GM12874 (cell line): ENCODE data around the gene LPGAT1.

Experiments used
- TF ChIP-seq, protein P1 (sequence below): IDR thresholded peaks from 2 replicates; pipeline ENCODE4 v1.5.1; 2011; ENCODE audit warnings: low read depth, mild to moderate bottlenecking, control low read depth, low read length, moderate library complexity; ENCODE audit not compliant: insufficient read depth

The LPGAT1 gene

DNA sequence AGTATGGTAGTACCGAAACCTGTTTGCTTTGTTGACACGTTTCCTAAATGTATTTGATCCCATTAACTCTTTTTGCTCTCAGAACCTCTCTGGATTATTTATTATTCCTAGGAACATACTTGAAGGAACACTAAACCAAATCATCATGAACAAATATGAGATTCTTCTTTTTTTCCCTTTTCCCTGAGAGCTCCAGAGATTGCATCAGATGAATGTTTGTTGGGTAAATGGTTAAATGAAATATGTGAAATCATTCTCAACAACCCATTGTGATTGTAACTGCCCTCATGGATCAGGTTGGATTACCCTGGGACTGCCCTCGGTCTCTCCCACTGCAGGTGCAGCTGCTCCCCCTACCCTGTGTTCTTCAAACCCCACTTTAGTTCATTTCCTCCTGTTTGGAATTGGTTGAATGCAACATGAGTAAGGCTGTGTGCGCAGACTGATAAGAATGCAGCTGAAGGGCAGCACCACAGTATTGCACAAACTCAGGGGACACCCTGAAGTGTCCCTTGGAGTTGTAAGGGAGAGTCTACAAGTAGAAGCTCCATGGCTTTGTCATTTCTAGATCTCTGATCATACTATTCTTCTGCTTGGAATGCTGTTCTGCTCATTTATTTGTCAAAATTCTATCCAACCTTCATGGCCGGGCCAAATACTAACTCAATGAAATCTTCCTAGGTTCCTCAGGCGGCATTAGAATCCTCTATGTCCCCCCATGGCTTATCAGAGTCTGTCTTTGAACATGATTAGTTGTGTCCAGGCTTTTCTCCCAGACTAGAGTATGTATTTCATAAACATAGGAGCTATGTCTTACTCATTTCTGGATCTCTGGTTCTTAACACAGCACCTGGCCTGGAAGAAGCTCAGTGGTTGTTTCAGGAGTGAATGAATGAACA, 108.0 kb downstream of the LPGAT1 start:
- TF ChIP-seq, protein P1, sequence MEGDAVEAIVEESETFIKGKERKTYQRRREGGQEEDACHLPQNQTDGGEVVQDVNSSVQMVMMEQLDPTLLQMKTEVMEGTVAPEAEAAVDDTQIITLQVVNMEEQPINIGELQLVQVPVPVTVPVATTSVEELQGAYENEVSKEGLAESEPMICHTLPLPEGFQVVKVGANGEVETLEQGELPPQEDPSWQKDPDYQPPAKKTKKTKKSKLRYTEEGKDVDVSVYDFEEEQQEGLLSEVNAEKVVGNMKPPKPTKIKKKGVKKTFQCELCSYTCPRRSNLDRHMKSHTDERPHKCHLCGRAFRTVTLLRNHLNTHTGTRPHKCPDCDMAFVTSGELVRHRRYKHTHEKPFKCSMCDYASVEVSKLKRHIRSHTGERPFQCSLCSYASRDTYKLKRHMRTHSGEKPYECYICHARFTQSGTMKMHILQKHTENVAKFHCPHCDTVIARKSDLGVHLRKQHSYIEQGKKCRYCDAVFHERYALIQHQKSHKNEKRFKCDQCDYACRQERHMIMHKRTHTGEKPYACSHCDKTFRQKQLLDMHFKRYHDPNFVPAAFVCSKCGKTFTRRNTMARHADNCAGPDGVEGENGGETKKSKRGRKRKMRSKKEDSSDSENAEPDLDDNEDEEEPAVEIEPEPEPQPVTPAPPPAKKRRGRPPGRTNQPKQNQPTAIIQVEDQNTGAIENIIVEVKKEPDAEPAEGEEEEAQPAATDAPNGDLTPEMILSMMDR: no peak

DNA sequence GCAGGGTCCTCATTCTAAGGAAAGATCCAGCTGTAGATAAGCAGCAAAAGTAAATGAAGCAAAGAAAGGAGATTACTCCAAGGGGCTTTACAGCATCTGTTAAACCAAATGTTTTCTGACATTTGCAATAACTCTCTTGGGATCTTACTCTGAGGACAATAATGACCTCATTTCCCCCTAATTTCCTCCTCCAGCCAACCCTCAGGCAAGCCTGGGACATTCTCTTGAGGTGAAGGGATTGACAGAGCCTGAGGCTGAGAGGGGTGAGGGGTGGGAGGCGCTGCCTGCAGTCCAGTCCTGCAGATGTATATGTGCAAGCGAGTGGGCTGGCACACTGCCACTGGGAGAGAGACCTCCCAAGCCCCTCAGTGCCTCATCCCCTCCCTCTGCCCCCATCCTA, 114.6 kb downstream of the LPGAT1 start:
- TF ChIP-seq, protein P1: no peak

DNA sequence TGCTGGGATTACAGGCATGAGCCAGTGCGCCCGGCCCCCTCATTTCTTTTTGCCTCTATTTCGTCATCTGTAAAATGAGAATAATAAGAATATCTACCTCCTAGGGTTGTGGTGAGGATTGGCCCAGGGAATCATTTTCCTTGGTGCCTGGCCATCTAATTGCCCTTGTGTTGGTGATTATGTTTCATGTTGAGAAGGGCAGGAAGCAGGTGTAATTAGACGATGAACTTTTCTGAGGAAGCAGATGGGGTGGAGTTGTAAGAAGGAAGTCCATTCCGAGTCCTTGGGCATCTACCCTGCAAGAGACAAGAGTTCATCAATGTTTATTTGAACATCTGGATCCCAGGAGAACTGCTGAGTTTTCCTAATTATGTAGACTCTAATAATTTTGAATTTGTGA, 116.4 kb downstream of the LPGAT1 start:
- TF ChIP-seq, protein P1: no peak

DNA sequence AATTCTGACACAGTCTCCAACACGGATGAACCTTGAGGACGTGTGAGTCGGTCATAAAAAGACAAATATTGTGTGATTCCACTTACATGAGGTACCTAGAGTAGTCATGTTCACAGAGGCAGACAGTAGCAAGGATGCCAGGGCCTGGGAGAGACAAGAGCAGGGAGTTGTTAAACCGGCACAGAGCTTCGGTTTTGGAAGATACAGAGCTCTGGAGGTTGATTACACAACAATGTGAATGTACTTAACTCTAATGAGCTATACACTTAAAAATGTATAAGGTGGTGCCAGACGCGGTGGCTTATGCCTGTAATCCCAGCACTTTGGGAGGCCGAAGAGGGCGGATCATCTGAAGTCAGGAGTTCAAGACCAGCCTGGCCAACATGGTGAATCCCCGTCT, 117.3 kb downstream of the LPGAT1 start:
- TF ChIP-seq, protein P1: no peak

DNA sequence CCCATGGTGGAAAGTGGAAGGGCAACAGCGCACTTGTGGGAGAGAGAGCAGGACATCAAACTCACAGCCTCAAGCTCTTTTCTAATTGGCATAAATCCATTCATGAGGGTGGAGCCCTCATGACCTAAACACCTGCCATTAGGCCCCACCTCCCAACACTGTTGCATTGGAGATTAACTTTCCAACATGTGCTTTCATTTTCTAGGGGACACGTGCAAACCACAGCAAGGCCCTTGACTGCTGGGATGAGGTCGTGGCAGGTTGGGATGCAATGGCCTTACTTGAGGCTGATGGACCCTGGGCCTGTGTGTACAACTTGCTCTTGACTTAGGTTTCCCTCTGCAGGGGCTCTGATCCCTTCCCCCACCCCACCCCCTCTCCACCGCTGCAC, 119.3 kb downstream of the LPGAT1 start:
- TF ChIP-seq, protein P1: no peak

DNA sequence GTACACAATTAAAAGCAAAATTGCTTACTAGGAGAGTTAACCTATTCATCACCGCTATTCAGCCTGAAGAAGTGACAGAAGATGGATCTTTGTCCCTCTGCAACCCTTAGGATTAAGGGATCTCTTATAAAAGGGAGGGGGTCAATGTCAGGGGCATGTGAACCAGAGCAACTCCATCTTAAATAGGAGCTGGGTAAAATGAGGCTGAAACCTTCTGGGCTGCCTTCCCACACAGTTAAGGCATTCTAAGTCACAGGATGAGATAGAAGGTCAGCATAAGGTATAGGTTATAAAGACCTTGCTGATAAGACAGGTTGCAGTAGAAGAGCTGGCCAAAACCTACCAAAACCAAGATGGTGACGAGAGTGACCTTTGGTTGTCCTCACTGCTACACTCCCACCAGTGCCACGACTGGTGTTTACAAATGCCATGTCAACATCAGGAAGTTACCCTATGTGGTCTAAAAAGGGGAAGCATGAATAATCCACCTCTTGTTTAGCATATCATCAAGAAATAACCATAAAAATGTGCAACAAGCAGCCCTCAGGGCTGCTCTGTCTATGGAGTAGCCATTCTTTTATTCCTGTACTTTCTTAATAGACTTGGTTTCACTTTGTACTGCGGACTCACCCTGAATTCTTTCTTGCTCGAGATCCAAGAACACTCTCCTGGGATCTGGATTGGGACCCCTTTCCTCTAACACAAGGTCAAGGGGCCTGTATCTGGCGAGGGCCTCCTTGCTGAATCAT, 119.8 kb downstream of the LPGAT1 start:
- TF ChIP-seq, protein P1: no peak

DNA sequence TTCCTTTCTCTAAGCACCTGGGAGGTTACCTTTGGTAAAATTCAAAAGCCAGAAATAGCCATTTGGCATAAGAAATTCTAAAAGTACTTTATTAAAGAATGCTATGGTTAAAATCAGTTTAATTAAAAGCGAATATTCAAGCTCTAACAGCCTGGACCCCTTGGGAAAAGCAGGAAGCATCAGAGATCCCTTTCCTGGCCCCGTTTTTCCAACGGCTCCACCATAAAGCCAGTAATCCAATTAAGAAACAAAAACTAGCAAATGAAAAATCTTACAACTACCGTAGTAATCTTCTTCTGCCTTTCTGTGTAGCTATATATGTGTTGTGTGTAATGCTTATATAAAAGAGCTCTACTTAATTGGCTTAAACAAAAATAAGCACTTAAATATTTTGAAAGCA, 121.6 kb downstream of the LPGAT1 start:
- TF ChIP-seq, protein P1: no peak
